Mucosa of rectum (tissue), 2 donors: ENCODE data around the gene DAPK3.

Experiments
- H3K27ac ChIP-seq, 2 donors: one replicate each; pipeline ENCODE4 v1.7.0; 2013; ENCODE audit warnings: inconsistent platforms in 2 of 2, low read depth in 2 of 2, low read length in 2 of 2
- H3K27me3 ChIP-seq, 2 donors: one replicate each; pipeline ENCODE4 v1.7.0; 2013; ENCODE audit warnings: low read length in 2 of 2; ENCODE audit not compliant: control insufficient read depth in 2 of 2, insufficient read depth in 2 of 2
- H3K36me3 ChIP-seq, 2 donors: one replicate each; pipeline ENCODE4 v1.7.0; 2013; ENCODE audit warnings: low read length in 2 of 2; ENCODE audit not compliant: control insufficient read depth in 2 of 2, insufficient read depth in 2 of 2
- H3K4me1 ChIP-seq, 2 donors: one replicate each; pipeline ENCODE4 v1.7.0; 2013; ENCODE audit warnings: low read length in 2 of 2, mild to moderate bottlenecking in 1 of 2; ENCODE audit not compliant: control insufficient read depth in 2 of 2, insufficient read depth in 2 of 2
- H3K4me3 ChIP-seq, 2 donors: one replicate each; pipeline ENCODE4 v1.7.0; 2013; ENCODE audit warnings: low read length in 2 of 2
- H3K9ac ChIP-seq, 2 donors: one replicate each; pipeline ENCODE4 v1.7.0; 2013; ENCODE audit warnings: low read length in 2 of 2, low read depth in 1 of 2, mild to moderate bottlenecking in 1 of 2
- H3K9me3 ChIP-seq, 2 donors: one replicate each; pipeline ENCODE4 v1.7.0; 2013; ENCODE audit warnings: low read length in 2 of 2; ENCODE audit not compliant: control insufficient read depth in 2 of 2
- donor health status: healthy.
- donor health status: Normal muscosa, but diverticular disease.

The DAPK3 gene

DNA sequence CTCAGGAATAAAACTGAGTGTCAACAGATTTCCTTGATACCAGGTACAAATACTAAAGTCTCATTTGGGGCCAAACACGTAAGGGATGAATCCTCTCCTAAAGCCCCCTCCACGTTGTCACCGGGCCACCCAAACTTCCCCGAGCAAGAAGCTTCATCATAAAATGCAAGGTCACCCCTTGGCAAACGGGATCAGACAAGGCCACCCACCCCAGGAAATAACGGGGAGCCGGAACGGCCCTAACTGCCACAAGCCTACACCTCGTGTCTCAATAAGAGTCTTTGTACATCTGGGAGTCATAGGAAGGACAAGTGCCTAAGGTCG is 13.6 kb upstream of the DAPK3 start:
- peaks cover 36 to 37% of the 10 kb centered on the region in 2 donors for H3K4me1 ChIP-seq
- peak overlapping the region; percentile 80 to 99 for H3K4me3 ChIP-seq
- no peaks in the 10 kb centered on the region for H3K9me3 ChIP-seq
- peak overlapping the region; percentile 95 to 96 for H3K27ac ChIP-seq
- H3K9ac ChIP-seq = peak overlapping the region; percentile 97
- H3K36me3 ChIP-seq = peaks cover 48% of the 10 kb centered on the region in 2 donors
- no peaks in the 10 kb centered on the region for H3K27me3 ChIP-seq

DNA sequence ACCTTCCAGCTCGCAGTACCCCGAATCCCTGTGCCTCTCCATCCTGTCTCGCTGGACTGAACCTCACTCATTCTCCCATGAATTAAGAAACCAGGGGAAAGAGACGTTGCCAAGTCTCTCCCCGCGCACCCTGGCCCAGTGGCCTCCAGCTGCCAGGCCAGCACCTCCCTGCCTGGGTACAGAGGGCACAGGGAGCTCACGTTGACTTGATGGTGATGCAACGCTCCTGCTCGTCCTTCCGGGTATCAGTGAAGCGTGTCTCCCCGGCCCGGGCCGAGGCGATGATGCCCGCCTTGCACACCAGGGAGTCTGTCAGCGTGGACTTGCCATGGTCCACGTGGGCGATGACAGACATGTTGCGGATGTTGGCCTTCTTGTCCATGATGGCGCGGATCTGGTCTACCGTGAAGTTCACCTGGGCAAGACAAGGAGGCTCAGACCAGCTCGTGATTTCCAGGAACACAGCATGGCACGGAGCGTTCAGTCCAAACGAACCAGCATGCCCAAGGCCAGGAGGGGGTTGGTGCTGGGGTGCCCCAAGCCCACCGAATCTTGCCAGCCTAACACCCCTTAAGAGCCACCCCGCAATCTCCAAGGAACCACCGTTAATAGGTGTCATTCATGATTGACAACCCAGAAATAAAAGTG is 13.2 kb upstream of the DAPK3 start:
- H3K27me3 ChIP-seq = no peaks in the 10 kb centered on the region
- peak overlapping the region; percentile 97 for H3K9ac ChIP-seq
- H3K4me1 ChIP-seq = peaks cover 36 to 38% of the 10 kb centered on the region in 2 donors
- peak overlapping the region; percentile 80 to 99 for H3K4me3 ChIP-seq
- H3K27ac ChIP-seq = peak overlapping the region; percentile 95 to 96
- H3K36me3 ChIP-seq = peaks cover 52 to 53% of the 10 kb centered on the region in 2 donors
- H3K9me3 ChIP-seq = no peaks in the 10 kb centered on the region

DNA sequence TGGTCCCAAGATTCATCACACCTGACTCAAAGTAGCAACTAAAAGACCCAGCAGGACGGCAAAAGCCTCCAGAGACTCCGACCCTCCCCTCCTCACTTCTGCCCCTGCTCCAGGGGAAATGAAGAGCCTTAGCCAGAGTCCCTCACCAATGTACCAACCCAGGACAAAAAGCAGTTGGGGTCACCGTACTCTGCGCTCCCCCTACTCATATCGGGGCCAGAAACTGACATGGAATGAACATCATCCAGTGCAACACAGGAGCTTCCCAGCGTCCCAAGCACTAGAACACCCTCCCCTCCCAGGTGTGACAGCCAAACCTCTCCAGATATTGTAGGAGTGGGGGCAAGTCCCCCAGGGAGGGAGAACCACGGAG is 12.6 kb upstream of the DAPK3 start:
- H3K4me1 ChIP-seq = peaks cover 36 to 38% of the 10 kb centered on the region in 2 donors
- peak overlapping the region; percentile 80 to 99 for H3K4me3 ChIP-seq
- H3K27ac ChIP-seq = peak overlapping the region; percentile 65 to 95
- no peaks in the 10 kb centered on the region for H3K9me3 ChIP-seq
- H3K9ac ChIP-seq = peak overlapping the region; percentile 97
- no peaks in the 10 kb centered on the region for H3K27me3 ChIP-seq
- peaks cover 55% of the 10 kb centered on the region in 2 donors for H3K36me3 ChIP-seq

DNA sequence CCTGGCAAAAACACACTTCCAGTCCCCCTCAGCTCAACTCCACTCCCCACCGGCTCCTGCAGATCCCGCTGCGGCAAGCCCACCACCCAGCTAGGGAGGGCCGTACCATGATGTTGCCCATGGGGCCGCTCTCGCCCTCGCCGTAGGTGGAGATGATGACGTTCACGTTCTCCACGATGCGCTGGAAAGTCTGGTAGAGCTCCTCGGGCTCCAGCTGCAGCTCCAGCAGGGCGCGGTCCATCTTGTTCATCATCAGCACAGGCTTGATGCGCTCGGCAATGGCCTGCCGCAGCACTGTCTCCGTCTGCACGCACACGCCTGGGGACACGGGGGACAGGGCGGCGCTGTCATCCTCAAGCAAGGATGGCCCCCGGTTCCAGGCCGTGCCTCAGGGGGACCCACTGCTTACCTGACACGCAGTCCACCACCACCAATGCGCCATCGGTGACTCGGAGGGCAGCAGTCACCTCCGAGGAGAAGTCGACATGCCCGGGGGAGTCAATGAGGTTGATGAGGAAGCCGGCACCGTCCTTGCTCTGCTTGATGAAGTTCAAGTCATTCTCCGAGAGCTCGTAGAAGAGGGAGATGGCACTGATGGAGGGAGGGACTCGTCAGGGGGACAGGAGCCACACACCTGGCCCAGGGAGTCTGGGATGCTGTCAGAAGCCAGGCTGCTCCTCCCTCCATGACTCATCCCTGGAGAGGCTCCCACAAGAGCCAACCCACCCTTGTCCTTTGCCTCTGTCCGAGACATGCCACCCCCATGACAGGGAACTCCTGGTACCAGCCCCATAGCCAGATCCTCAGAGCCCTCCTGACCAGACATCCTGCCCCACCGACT is 12.0 kb upstream of the DAPK3 start:
- H3K9ac ChIP-seq = peak overlapping the region in 1 of 2 donors; percentile 97
- peaks cover 36 to 38% of the 10 kb centered on the region in 2 donors for H3K4me1 ChIP-seq
- H3K36me3 ChIP-seq = peaks cover 60 to 61% of the 10 kb centered on the region in 2 donors
- H3K27ac ChIP-seq = peak overlapping the region in 1 of 2 donors; percentile 95
- H3K27me3 ChIP-seq = no peaks in the 10 kb centered on the region
- peak overlapping the region in 1 of 2 donors; percentile 99 for H3K4me3 ChIP-seq
- no peaks in the 10 kb centered on the region for H3K9me3 ChIP-seq

DNA sequence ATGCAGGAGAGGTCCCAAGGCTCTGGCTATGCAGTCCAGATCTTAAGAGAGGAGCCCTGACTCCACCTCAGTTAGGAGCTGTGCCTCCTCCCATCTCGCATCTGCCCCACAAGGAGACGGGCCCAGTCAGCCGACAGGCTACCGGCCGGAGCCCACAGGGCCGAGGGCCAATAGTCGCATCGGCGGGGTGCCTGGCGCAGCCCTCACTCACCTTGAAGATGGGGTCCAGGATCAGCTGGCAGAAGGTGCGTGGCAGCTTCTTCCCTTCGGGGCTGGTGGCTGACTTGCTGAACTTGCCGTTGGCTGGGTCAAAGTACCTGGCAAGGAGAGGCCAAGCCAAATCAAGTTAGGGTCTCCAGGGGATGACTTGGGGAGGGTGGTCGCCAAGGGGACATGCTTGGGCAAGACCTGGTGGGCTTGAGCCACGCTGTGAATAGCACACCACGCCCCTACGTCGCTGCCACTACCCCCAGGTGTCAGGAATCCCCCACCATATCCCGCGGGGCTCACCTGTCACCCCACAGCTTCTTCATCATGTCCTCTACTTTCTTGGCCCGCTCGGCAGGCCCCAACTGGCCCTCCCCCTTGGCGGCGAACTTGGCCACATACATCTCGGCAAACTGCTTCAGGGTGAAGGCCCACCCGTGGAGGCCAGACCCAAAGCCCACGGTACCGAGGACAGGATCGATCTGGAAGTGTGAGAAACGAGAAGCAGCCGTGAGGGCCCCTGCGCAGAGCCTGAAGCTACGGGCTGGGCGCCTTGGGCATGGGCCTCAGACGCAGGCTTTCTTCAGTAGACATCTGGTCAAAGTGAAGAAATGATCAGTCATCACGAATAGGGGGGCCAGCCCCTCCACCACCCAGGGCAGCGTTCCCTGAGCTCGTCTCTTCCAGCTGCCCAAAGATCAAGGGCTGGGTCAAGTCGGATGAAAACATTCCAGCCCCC is 11.1 kb upstream of the DAPK3 start:
- Histone ChIP-seq H3K27ac (no peak overlapping the region), H3K9ac (no peak overlapping the region), H3K4me3 (no peak overlapping the region)

DNA sequence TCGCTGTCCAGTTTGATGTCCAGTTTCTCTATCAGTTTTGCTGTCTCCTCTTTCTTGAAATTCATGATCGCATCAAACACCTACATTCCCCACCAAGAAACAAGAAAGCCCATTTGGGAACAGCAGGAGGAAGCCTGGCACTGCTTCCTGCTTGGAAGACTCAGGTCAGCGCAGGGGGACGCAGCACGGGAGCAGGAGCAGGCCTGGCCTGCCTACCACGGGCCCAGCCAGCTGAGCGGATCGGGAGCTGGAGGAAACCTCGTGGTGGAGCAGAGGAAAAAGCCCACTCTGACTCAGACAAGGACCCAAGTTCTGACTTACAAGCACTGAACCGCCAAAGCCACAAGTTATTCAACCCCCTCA is 10.5 kb upstream of the DAPK3 start:
- peaks cover 23 to 25% of the 10 kb centered on the region in 2 donors for H3K4me1 ChIP-seq
- H3K9ac ChIP-seq = no peak overlapping the region
- no peak overlapping the region for H3K27ac ChIP-seq
- no peaks in the 10 kb centered on the region for H3K9me3 ChIP-seq
- no peaks in the 10 kb centered on the region for H3K27me3 ChIP-seq
- H3K4me3 ChIP-seq = no peak overlapping the region
- H3K36me3 ChIP-seq = peaks cover 76% of the 10 kb centered on the region in 2 donors

More for the DNA sequence above, 11.1 kb upstream of the DAPK3 start:
- Histone ChIP-seq H3K4me1 (peaks cover 29 to 32% of the 10 kb centered on the region in 2 donors), H3K36me3 (peaks cover 69 to 70% of the 10 kb centered on the region in 2 donors), H3K27me3 (no peaks in the 10 kb centered on the region), H3K9me3 (no peaks in the 10 kb centered on the region)

DNA sequence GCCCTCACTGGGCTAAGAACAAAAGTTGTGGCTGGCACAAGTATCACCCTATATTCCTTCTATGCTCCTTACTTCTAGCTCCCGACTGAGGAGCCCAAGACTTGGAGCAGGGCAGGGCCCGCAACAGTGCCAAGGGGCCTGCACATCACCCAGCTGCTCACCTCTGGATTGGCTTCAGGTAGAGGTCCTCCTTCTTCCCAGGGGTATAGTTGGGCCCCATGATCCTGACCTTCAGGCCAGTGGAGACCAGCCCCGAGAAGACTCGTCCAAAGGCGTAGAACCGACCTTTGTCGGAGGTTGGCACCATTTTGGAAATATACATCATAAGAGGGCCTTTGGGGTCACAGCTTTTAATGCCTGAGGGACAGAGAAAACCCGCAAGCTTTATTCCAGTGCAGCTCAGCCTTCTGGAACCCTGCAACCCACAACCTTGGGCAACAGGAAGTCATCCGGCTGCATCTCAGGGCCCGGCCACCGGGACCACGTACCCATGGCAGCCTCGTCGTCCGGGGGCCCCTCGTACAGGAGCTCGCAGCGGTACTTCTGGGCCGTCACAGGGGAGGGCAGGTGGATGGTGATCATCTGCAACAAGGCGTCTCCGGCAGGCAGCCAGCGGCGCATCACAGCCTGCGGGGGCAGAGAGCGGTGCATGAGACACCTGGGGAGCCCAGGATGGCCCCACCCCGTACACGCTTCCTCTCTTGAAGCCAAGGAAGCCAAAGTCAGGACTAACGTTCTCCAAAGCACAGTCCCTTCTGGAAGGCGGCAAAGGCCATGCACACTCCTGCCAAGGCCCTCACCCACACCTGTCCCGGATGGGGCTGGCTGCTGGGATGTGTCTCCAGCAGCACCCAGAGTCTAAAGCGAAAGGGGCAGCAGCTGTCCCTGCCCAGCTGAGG is 9.7 kb upstream of the DAPK3 start:
- H3K4me3 ChIP-seq = no peak overlapping the region
- no peak overlapping the region for H3K9ac ChIP-seq
- no peaks in the 10 kb centered on the region for H3K27me3 ChIP-seq
- H3K4me1 ChIP-seq = peaks cover 16 to 19% of the 10 kb centered on the region in 2 donors
- no peak overlapping the region for H3K27ac ChIP-seq
- peaks cover 81 to 82% of the 10 kb centered on the region in 2 donors for H3K36me3 ChIP-seq
- H3K9me3 ChIP-seq = no peaks in the 10 kb centered on the region

DNA sequence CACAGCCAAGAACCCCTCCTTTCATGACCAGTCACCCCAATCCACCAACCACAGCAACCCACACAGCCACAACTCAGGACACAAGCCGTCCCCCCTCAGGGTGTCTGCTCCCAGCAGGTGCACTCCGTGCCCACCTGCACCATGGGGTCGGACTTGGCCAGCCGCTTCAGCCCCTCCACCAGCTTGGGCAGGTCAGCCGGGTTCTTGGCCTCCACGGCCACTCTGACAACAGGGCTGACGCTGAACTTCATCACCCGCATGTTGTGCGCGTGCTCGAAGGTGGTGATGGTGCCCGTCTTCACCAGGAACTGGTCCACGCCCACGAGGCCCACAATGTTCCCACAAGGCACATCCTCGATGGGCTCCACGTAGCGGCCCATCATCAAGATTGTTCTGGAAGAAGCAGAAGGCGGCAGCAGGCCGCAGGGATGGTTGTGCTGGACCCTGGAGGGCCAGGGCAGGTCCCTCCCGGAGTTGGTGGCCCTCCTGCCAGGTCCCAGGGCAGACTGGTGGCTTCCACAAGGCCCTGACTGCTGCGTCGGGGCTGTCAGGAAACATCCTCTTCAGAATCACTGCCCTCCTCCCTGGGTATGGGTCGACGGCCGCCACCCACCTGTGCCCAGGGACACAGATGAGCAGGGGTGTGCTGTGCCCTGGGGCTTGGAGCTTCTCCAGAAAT is 8.9 kb upstream of the DAPK3 start:
- Histone ChIP-seq H3K4me3 (no peak overlapping the region), H3K9ac (no peak overlapping the region), H3K9me3 (no peaks in the 10 kb centered on the region), H3K27me3 (no peaks in the 10 kb centered on the region), H3K27ac (no peak overlapping the region), H3K4me1 (peaks cover 14 to 17% of the 10 kb centered on the region in 2 donors), H3K36me3 (peaks cover 83 to 84% of the 10 kb centered on the region in 2 donors)

DNA sequence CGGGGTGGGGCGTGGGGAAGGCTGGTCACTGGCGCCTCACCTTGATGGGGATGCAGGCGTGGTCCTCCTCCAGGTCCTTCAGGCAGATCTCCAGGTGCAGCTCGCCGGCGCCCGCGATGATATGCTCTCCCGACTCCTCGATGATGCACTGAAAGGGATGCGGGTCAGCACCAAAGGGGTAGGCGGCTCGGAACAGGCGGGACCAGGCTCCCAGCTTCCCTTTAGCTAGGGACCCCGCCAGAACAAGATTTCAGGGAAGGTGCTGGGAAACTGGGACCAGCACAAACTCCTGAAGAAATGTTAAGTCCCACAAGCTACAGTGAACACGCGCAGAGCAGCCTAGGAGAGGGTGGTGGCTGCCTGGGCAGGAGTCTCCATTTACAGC is 8.4 kb upstream of the DAPK3 start:
- no peak overlapping the region for H3K4me3 ChIP-seq
- peaks cover 13 to 14% of the 10 kb centered on the region in 2 donors for H3K4me1 ChIP-seq
- H3K27ac ChIP-seq = no peak overlapping the region
- no peaks in the 10 kb centered on the region for H3K9me3 ChIP-seq
- peaks cover 82 to 84% of the 10 kb centered on the region in 2 donors for H3K36me3 ChIP-seq
- H3K27me3 ChIP-seq = no peaks in the 10 kb centered on the region
- no peak overlapping the region for H3K9ac ChIP-seq
